VCaP (cell line): ENCODE results near the gene EFCAB6.

Experiments used
- H3K27ac ChIP-seq: fragments of 450-650 bp; 2 replicates; pipeline ENCODE4 v1.5.1; 2017
- CTCF ChIP-seq: fragments of 450-650 bp; conservative IDR thresholded peaks from 2 replicates; pipeline ENCODE4 v1.5.1; 2017; ENCODE audit warnings: mild to moderate bottlenecking, moderate library complexity

EFCAB6 gene

GRCh38 chr22:43823353-43823908, 11.3 kb upstream of the EFCAB6 start:
- no peak for TF ChIP-seq CTCF
- H3K27ac ChIP-seq: peak overlapping the region; percentile 61

- TF ChIP-seq CTCF: no peak
- H3K27ac ChIP-seq: no peak overlapping the region
These were observed 9.7 kb upstream of the EFCAB6 start for GRCh38 chr22:43821606-43822425.

GRCh38 chr22:43820651-43821305, 8.7 kb upstream of the EFCAB6 start:
- no peak for TF ChIP-seq CTCF

GRCh38 chr22:43819931-43820640, 8.0 kb upstream of the EFCAB6 start:
- H3K27ac ChIP-seq: no peak overlapping the region
- TF ChIP-seq CTCF: no peak

More at GRCh38 chr22:43820651-43821305, 8.7 kb upstream of the EFCAB6 start:
- H3K27ac ChIP-seq: no peak overlapping the region

GRCh38 chr22:43819421-43819921, 7.4 kb upstream of the EFCAB6 start:
- no peak for TF ChIP-seq CTCF
- H3K27ac ChIP-seq: no peak overlapping the region

GRCh38 chr22:43818981-43819380, 6.9 kb upstream of the EFCAB6 start:
- H3K27ac ChIP-seq: no peak overlapping the region
- TF ChIP-seq CTCF: no peak

GRCh38 chr22:43817402-43817801, 5.3 kb upstream of the EFCAB6 start:
- no peak for TF ChIP-seq CTCF
- no peak overlapping the region for H3K27ac ChIP-seq
